GM18499 (cell line): Measurements from ENCODE around the gene PPP4R4.

Experiments used
- ATAC-seq: cut with Tn5 transposase; IDR thresholded peaks from one replicate; pipeline ENCODE4 v1.9.1; 2021; ENCODE audit warnings: moderate number of reproducible peaks; ENCODE audit not compliant: insufficient read depth, unreplicated experiment

Gene PPP4R4, protein sequence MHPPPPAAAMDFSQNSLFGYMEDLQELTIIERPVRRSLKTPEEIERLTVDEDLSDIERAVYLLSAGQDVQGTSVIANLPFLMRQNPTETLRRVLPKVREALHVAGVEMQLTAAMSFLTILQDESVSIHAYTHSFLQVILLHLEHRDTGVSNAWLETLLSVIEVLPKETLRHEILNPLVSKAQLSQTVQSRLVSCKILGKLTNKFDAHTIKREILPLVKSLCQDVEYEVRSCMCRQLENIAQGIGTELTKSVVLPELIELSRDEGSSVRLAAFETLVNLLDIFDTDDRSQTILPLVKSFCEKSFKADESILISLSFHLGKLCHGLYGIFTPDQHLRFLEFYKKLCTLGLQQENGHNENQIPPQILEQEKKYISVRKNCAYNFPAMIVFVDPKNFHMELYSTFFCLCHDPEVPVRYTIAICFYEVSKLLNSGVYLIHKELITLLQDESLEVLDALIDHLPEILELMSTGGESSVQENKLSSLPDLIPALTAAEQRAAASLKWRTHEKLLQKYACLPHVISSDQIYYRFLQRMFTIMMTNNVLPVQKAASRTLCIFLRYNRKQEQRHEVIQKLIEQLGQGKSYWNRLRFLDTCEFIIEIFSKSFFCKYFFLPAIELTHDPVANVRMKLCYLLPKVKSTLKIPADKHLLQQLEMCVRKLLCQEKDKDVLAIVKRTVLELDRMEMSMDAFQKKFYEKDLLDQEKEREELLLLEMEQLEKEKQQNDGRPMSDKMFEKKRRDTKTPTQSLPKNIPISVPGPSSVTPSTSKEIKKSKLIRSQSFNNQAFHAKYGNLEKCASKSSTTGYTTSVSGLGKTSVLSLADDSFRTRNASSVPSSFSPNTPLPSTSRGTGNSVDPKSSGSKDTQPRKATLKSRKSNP

GRCh38 chr14:94173885-94174603 is at the start of gene PPP4R4:
PPP4R4 (plus strand) TSS chr14:94174322; CDS start chr14:94174466, 144 bp downstream.
- ATAC-seq: no peak

DNA sequence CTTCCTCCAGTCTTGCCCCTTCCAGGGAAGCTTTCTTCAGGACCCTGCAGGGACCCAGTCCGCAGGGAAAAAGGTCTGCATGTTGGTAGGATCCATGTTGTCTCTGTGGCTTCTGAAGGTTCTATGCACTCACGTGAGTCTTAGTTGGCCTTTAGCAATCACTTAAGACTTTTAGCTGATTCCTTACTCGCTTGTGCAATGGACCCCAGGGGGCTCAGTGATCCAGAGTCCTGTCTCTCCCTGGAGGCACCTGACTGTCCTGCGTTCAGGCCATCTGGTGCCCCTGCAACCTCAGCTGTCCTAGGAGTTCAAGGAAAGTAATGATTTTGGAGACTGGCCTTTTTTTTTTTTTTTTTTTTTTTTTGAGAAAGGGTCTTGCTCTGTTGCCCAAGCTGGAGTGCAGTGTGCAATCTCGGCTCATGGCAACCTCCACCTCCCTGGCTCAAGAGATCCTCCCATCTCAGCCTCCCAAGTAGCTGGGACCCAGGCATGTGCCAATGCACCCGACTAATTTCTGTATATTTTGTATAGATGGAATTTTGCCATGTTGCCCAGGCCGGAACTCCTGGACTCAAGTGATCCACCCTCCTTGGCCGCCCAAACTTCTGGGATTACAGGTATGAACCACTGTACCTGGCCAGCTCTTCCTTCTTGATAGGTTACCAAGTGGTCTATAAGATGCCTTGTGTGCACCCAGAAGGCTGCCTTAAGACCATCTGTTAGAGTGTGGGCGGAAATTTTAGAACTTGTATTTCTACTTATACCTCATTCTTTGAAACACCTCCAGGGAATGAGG is 49.3 kb upstream of the PPP4R4 start:
- no peak for ATAC-seq

DNA sequence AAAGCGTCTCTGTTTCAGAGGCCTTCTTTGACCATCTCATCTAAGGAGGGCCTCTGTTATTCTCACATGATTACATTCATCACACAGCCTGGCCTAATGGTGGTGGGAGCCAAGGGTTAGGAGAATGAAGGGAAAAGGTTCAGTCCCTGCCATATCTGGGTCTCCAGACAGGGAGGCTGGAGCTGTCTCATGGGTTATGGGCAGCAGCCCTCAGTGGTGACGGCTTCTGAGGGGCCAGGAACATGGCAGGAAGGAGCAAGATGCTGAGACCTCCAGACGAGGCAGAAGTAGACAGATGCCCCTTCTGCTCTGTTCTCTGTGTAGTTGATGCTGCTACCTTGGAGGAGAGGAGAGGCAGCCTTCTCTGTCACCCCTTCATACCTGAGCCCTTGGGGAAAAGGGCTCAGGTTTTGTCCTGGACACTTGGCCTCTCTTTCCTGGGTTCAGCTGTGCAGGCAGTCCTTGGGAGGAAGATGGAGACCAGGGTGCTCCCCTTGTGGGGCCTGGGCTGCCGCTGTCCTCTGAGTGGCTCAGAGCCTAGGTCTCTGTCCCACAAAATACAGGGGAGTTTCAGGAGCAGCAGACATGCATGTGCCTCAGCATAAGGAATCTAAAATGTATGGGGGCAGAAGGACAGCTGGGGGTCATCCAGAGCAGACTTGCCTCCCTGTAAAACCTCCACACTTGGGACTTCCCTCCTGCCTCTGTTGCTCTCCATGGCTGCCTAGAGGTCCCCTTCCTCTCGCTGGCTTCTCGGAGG is 48.3 kb upstream of the PPP4R4 start:
- ATAC-seq: no peak

GRCh38 chr14:94126419-94126677 is 47.8 kb upstream of the PPP4R4 start:
- ATAC-seq: no peak

- ATAC-seq: no peak
These were observed 47.3 kb upstream of the PPP4R4 start for GRCh38 chr14:94126800-94127199.

GRCh38 chr14:94127330-94127729 is 46.8 kb upstream of the PPP4R4 start:
- ATAC-seq: no peak

DNA sequence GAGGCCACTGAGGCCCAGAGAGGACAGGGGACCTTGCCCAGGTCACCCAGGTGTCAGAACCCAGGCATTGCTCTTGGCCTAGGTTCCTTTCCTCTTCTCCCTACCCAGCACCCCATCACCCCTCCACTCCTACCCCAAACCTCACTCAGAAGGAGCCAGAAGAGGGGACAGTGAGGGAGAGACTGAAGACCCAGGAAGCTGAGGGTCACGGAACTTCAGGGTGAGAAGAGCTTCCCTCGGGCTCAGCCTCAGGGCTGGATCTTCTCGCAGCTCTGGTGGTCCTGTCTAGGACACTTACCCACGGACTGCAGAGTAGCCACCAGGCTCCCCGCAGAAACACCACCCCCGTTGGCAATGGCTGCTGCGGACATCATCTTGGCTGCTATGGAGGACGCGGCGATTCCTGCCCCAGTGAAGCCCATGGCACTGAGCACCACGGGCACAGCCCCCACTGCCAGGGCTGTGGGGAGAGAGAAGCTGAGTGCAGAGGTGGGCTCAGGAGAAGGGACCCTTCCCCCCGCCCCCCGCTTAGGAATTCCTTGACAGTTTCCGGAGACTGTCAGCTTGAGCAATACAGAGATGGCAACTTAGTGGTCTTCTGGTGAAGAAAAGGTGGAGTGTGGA is 45.8 kb upstream of the PPP4R4 start:
- ATAC-seq: no peak

GRCh38 chr14:94129111-94129757 is 44.9 kb upstream of the PPP4R4 start, which contains the start of gene IFI27L2:
IFI27L2 (minus strand) TSS chr14:94129604; CDS start chr14:94129564, 40 bp downstream.
- no peak for ATAC-seq

DNA sequence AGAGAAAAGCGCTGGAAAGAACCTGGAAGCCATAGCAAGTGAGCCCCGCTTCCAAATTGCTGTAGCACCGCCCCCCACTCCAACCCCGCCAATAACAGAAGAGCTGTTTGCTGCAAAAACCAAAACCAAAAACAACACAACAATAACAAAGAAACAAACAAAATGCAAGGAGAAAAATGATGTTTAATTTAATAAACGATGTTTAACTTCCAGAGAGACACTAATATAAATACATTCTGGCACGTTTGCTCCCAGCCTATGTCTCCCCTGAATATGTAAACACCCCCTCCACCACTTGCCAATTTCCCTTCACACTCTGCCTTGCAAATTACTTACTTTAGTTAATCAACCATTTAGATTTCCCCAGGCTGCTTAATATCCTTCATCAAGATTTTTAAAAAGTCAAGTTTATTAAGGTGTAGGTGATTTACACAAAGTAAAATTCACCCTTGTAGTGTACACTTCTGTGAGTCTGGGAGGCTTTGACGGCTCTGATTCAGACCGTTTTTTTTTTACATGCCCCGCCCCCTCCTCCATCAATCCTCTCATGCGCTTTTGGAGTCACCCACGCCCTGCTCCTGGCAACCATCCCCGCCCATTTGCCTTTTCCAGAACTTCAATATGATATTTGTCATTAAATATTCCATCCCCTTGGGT is 44.2 kb upstream of the PPP4R4 start:
- ATAC-seq: no peak

DNA sequence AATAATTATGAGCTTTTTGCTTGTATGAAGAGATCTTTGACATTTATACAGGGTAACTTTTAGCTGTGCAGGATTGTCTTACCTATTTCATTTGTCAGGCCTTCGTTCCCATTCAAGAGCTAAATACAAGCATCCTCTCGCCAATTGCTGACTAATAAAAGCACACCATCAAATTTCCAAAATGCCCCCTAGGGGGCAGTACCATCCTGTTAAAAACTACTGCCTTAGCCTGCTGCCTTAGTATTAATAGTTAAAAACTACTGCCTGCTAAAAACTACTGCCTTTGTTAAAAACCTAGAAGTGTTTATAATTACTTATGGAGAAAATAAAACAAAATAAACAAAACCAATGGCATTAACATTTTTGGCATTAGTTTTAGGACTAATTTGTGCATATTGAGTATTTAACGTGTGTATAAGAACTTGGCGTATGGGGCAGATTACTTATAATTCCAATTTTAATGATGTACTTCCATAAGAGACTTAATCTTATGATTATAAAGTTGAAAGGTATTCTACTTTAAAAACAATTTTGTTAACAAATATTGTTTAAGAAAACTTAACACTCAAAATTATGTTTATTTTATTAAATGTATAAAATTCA is 41.7 kb upstream of the PPP4R4 start:
- ATAC-seq: no peak

- no peak for ATAC-seq
These were observed 38.6 kb upstream of the PPP4R4 start for GRCh38 chr14:94135476-94135875.

DNA sequence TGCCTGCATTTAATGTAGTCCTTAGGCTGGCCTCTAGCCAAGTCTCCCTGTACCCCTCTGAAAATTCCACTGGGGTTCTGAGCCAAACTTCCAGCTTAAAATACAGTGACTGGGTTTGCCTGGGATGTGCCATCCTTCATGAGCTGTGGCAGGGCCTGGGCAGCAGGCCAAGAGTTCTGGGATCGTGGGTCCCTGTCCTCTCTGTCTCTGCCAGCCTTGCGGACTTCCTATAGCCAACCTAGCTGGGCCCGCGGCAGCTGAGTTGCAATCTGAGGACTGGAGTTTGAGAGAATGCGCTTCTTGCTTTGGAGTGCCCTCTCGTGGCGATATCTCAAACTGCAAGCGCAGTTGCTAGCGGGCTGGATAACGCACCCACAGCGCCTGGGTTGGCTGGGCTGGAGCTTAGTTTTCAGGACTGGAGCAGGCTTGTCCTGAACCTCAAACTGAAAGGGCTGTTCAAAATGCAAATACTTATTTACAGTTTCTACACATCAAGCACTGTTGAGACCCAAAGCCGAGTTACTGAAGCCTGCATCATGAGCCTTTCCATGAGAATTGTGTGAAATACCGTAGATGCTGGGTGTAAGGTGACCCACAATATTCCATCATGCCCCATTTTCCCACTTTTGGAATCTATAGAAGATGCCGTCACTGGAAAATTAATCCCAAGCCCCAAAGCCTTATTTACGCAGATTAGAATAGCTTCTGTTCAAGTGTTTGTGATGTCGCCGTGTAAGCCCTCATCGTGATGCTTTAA is 37.4 kb upstream of the PPP4R4 start:
- no peak for ATAC-seq

DNA sequence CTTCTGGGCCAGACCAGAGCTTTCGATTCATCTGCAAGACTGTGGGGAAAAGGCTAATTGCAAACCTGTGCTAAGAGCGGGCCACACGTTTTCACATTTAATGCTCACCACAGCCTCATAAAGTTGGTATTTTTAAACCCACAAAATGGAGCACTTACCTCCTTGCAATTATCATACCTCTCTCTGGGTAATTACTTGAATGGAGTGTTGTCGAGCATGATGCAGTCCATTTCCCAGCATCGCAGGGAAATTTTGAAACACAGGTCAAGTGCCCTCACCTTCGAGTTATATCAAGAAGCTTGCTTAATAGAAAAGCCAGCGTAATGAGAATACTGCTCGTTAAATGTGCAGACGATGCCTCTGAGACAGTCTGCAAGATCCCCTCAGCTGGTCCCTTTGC is 35.9 kb upstream of the PPP4R4 start:
- no peak for ATAC-seq

- no peak for ATAC-seq
These were observed 35.1 kb upstream of the PPP4R4 start for GRCh38 chr14:94139006-94139405.

DNA sequence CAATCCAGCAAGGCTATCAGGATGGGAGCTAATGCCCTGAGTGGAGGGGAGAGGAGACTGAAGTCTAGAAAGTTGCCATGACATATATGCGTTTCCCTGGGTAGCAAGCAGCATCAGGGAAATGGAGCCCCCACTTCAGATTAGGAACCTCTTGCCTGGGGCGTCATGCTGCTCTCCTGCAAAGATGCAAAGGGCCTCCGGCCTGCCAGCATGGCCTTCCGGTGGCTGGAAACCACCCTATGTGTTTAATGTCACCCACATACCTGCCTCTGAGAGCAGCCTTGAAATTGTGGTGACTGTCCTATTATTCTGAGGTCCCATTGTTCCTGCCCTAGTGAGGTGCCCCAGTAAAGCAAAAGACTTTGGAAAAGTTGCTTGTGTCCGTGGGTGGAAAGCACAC is 34.7 kb upstream of the PPP4R4 start:
- ATAC-seq: no peak

DNA sequence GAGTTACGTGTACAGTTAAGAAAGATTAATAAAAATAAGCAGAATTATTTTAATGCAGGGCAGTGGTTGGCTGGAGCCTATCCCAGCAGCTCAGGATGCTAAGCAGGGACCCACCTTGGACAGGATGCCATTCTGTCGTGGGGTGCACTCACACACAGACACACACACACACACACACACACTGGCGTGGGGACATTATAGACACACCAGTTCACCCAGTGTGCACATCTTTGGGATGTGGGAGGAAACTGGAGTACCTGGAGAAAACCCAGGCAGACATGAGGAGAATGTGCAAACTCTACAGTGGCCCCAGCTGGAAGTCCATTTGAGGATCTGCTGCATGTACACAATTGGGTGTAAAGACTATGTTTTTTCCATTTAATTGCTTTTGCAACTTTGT is 31.9 kb upstream of the PPP4R4 start:
- ATAC-seq: no peak

DNA sequence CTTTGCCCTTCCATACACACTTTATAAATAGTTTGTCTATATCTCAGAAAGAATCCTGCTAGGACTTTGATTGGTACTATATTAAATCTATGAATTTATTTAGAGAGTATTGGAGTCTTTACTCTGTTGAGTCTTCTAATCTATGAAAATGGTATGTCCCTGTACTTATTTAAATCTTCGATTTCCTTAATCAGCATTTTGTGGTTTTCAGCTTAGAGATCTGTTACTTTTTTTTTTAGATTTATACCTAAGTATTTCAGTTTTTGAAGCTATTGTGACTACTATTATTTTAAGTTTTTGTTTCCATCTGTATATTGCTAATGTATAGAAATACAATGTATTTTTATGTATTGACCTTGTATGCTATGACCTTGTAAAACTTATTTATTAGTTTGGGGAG is 31.3 kb upstream of the PPP4R4 start:
- ATAC-seq: no peak
